OCI-LY7 (cell line): ENCODE measurements around the gene LAMA3. TPM values are rescaled to one million over a fixed set of nuclear protein-coding genes. Genes with fewer than 3 reads are reported as not detected.

ENCODE experiments used
- BruUV-seq: library from RNA; stranded (reverse); fragments of 400-500 nt; replicated peaks from 2 replicates; lab custom pipeline; 2021; lab: Mats Ljungman, UMichigan
- CTCF ChIA-PET: fragments of 300-600 bp; sonication (Branson Sonifier 250); formaldehyde crosslinking; loops from one replicate; lab custom pipeline; 2022; ENCODE audit warnings: antibody characterized with exemption; ENCODE audit not compliant: unreplicated experiment; lab: Charles Lee
- POLR2A ChIA-PET: fragments of 300-600 bp; sonication (Branson Sonifier 250); formaldehyde crosslinking; loops from one replicate; lab custom pipeline; 2022; ENCODE audit warnings: antibody characterized with exemption; lab: Charles Lee
- DNase-seq: peaks from one replicate; pipeline ENCODE4 v3.0.0-alpha.2; 2015; ENCODE audit warnings: low spot score
- H2AFZ ChIP-seq: fragments of 200-600 bp; sonication (generic), shearing (Covaris generic); 2 replicates; pipeline ENCODE4 v1.6.1; 2014; ENCODE audit warnings: mild to moderate bottlenecking, antibody characterized with exemption, low read length, moderate library complexity
- H3K27ac ChIP-seq: fragments of 200-600 bp; sonication (generic); 2 replicates; pipeline ENCODE4 v1.5.1; 2014; ENCODE audit warnings: mixed run types, low read depth, mild to moderate bottlenecking, moderate library complexity, low read length, inconsistent platforms; ENCODE audit not compliant: poor library complexity, severe bottlenecking
- H3K36me3 ChIP-seq: fragments of 200-600 bp; sonication (generic); 2 replicates; pipeline ENCODE4 v1.6.1; 2014; ENCODE audit warnings: mild to moderate bottlenecking, antibody characterized with exemption, low read length, moderate library complexity, mixed read lengths; ENCODE audit not compliant: insufficient read depth
- H3K4me1 ChIP-seq: fragments of 200-600 bp; sonication (generic); 2 replicates; pipeline ENCODE4 v1.5.1; 2014; ENCODE audit warnings: mild to moderate bottlenecking, low read length; ENCODE audit not compliant: insufficient read depth, poor library complexity, severe bottlenecking
- H3K4me2 ChIP-seq: fragments of 200-600 bp; sonication (generic); 2 replicates; pipeline ENCODE4 v1.6.1; 2014; ENCODE audit warnings: mild to moderate bottlenecking, low read length
- H3K4me3 ChIP-seq: fragments of 200-600 bp; sonication (generic); 2 replicates; pipeline ENCODE4 v1.5.1; 2014; ENCODE audit warnings: mild to moderate bottlenecking, low read depth, low read length; ENCODE audit not compliant: poor library complexity, severe bottlenecking
- H3K79me2 ChIP-seq: fragments of 200-600 bp; sonication (generic); 2 replicates; pipeline ENCODE4 v1.6.1; 2016; ENCODE audit warnings: low read depth, mild to moderate bottlenecking, low read length, moderate library complexity, mixed read lengths; ENCODE audit not compliant: insufficient read depth
- H3K9me2 ChIP-seq: fragments of 200-600 bp; sonication (generic); 2 replicates; pipeline ENCODE4 v1.6.1; 2016; ENCODE audit warnings: mild to moderate bottlenecking, low read length, mixed read lengths; ENCODE audit not compliant: insufficient read depth
- H3K9me3 ChIP-seq: fragments of 200-600 bp; sonication (generic); 2 replicates; pipeline ENCODE4 v1.6.1; 2014; ENCODE audit warnings: mild to moderate bottlenecking, mixed run types, low read length, mixed read lengths
- H4K20me1 ChIP-seq: fragments of 200-600 bp; sonication (generic); 2 replicates; pipeline ENCODE4 v1.6.1; 2014; ENCODE audit warnings: mild to moderate bottlenecking, antibody characterized with exemption, low read length, moderate library complexity, mixed read lengths; ENCODE audit not compliant: insufficient read depth
- CTCF ChIP-seq: fragments of 200-600 bp; sonication (generic); conservative IDR thresholded peaks from 2 replicates; pipeline ENCODE4 v1.5.1; 2014; ENCODE audit warnings: mild to moderate bottlenecking, antibody characterized with exemption, low read length, moderate library complexity, mixed read lengths
- EZH2phosphoT487 ChIP-seq: fragments of 200-600 bp; sonication (generic); IDR thresholded peaks from 2 replicates; pipeline ENCODE4 v1.6.1; 2018; ENCODE audit warnings: low read depth, borderline replicate concordance, mild to moderate bottlenecking, mixed run types, antibody characterized with exemption, low read length, moderate library complexity, mixed read lengths
- intact Hi-C: fragments of 100-400 bp; cut with micrococcal nuclease; formaldehyde crosslinking; loops from one replicate; pipeline ENCODE4 v1.10.0; 2022; ENCODE audit not compliant: unreplicated experiment
- total RNA-seq, 2 experiments: library from RNA; depleted of rRNA in 1 of 2; stranded (reverse); fragments of >200 nt in 1 of 2; shearing (Covaris generic) in 1 of 2; gene quantifications; 2 replicates each; pipeline ENCODE4 v1.2.3, GENCODE V29; 2014 to 2022

The LAMA3 gene
- total RNA-seq, 2 experiments from 2014 or later = 0.16 to 1.6 TPM

GRCh38 chr18:23710068-23710527 is 20.8 kb downstream of the LAMA3 start:
- Histone ChIP-seq H4K20me1 (no peaks in the 10 kb centered on the region), H3K4me2 (no peak overlapping the region), H3K4me1 (no peaks in the 10 kb centered on the region), H2AFZ (no peak overlapping the region), H3K36me3 (no peaks in the 10 kb centered on the region), H3K27ac (no peak overlapping the region), H3K9me2 (no peaks in the 10 kb centered on the region), H3K9me3 (no peaks in the 10 kb centered on the region), H3K79me2 (no peaks in the 10 kb centered on the region), H3K4me3 (no peak overlapping the region)
- TF ChIP-seq CTCF = no peak
- no peak for TF ChIP-seq EZH2phosphoT487
- ChIA-PET POLR2A (no interaction called here), CTCF (no interaction called here)
- intact Hi-C loops = no loop called here
- no TSS peak for BruUV-seq
- DNase-seq = no peak

GRCh38 chr18:23710946-23711345 is 21.7 kb downstream of the LAMA3 start:
- H3K4me1 ChIP-seq = no peaks in the 10 kb centered on the region
- no peak overlapping the region for H3K27ac ChIP-seq
- no peaks in the 10 kb centered on the region for H4K20me1 ChIP-seq
- no peaks in the 10 kb centered on the region for H3K9me3 ChIP-seq
- H3K79me2 ChIP-seq = no peaks in the 10 kb centered on the region
- POLR2A ChIA-PET = no interaction called here
- intact Hi-C loops = no loop called here
- DNase-seq = no peak
- H3K4me3 ChIP-seq = no peak overlapping the region
- H3K36me3 ChIP-seq = no peaks in the 10 kb centered on the region
- TF ChIP-seq CTCF (no peak), EZH2phosphoT487 (no peak)
- no peak overlapping the region for H2AFZ ChIP-seq
- no peak overlapping the region for H3K4me2 ChIP-seq
- no peaks in the 10 kb centered on the region for H3K9me2 ChIP-seq
- CTCF ChIA-PET = no interaction called here
- no TSS peak for BruUV-seq

GRCh38 chr18:23711426-23711825 is 22.2 kb downstream of the LAMA3 start:
- POLR2A ChIA-PET = no interaction called here
- H3K9me3 ChIP-seq = no peaks in the 10 kb centered on the region

More at GRCh38 chr18:23711426-23711825, 22.2 kb downstream of the LAMA3 start:
- H3K9me2 ChIP-seq = no peaks in the 10 kb centered on the region
- no peak for TF ChIP-seq CTCF
- no peak for TF ChIP-seq EZH2phosphoT487
- H2AFZ ChIP-seq = no peak overlapping the region
- no peak overlapping the region for H3K27ac ChIP-seq
- H3K4me3 ChIP-seq = no peak overlapping the region
- H3K4me2 ChIP-seq = no peak overlapping the region
- BruUV-seq = no TSS peak
- no peak for DNase-seq
- H3K79me2 ChIP-seq = no peaks in the 10 kb centered on the region
- H3K36me3 ChIP-seq = no peaks in the 10 kb centered on the region
- H4K20me1 ChIP-seq = no peaks in the 10 kb centered on the region
- CTCF ChIA-PET = no interaction called here
- H3K4me1 ChIP-seq = no peaks in the 10 kb centered on the region
- intact Hi-C loops = no loop called here
